WTC11 (cell line): ENCODE results near the gene CHST15. TPM values are rescaled to one million over a fixed set of nuclear protein-coding genes. Genes with fewer than 3 reads are reported as not detected.
A peak's percentile ranks its signal among the peaks of the same experiment; 100 is the strongest.

Experiments
- ATAC-seq: fragments of 200-7000 bp; cut with Tn5 transposase; 2 replicates; pipeline ENCODE4 v1.10.0; 2021; ENCODE audit warnings: mild to moderate bottlenecking, moderate library complexity
- CTCF ChIA-PET: fragments of 300-600 bp; sonication (Branson Sonifier 250); formaldehyde crosslinking; loops from one replicate; lab custom pipeline; 2021; ENCODE audit warnings: antibody characterized with exemption; lab: Charles Lee
- POLR2A ChIA-PET: fragments of 350-600 bp; sonication (Branson Sonifier 250); formaldehyde crosslinking; loops from one replicate; lab custom pipeline; 2021; ENCODE audit warnings: antibody characterized with exemption; lab: Charles Lee
- DNase-seq: peaks from one replicate; pipeline ENCODE4 v3.0.0; 2021; ENCODE audit warnings: low spot score
- H3K27ac Mint-ChIP-seq: 2 replicates; pipeline ENCODE4 v1.8.0; 2021; ENCODE audit warnings: mixed read lengths
- H3K27me3 Mint-ChIP-seq: 2 replicates; pipeline ENCODE4 v1.8.0; 2021; ENCODE audit warnings: low read depth, mild to moderate bottlenecking, moderate library complexity, mixed read lengths
- H3K36me3 Mint-ChIP-seq: 2 replicates; pipeline ENCODE4 v1.8.0; 2021; ENCODE audit warnings: mixed read lengths
- H3K4me1 Mint-ChIP-seq: 2 replicates; pipeline ENCODE4 v1.8.0; 2022; ENCODE audit warnings: mixed read lengths
- H3K4me3 Mint-ChIP-seq: 2 replicates; pipeline ENCODE4 v1.8.0; 2021; ENCODE audit warnings: mild to moderate bottlenecking, moderate library complexity, mixed read lengths
- H3K9me3 Mint-ChIP-seq: 2 replicates; pipeline ENCODE4 v1.8.0; 2021; ENCODE audit warnings: mixed read lengths
- ATF1 ChIP-seq: sonication (generic); formaldehyde crosslinking; IDR thresholded peaks from 2 replicates; pipeline ENCODE4 v1.8.1; 2023; ENCODE audit warnings: mild to moderate bottlenecking, moderate library complexity, missing genetic modification reagents
- EMX1 ChIP-seq: fragments of 250-450 bp; sonication (Bioruptor Pico); IDR thresholded peaks from 2 replicates; pipeline ENCODE4 v1.8.0; 2021; ENCODE audit warnings: mild to moderate bottlenecking
- FOXP1 ChIP-seq: sonication (generic); formaldehyde crosslinking; IDR thresholded peaks from 2 replicates; pipeline ENCODE4 v1.8.0; 2022; ENCODE audit warnings: missing genetic modification reagents, mild to moderate bottlenecking, moderate library complexity, borderline replicate concordance
- KAT7 ChIP-seq: sonication (generic); formaldehyde crosslinking; IDR thresholded peaks from 2 replicates; pipeline ENCODE4 v1.8.1; 2023; ENCODE audit warnings: missing genetic modification reagents, mild to moderate bottlenecking, borderline replicate concordance
- NR1H2 ChIP-seq: sonication (generic); formaldehyde crosslinking; IDR thresholded peaks from 2 replicates; pipeline ENCODE4 v1.9.0; 2021; ENCODE audit warnings: mild to moderate bottlenecking, moderate library complexity, missing genetic modification reagents
- NR2C2 ChIP-seq: sonication (generic); formaldehyde crosslinking; IDR thresholded peaks from 2 replicates; pipeline ENCODE4 v1.8.0; 2022; ENCODE audit warnings: mild to moderate bottlenecking, missing genetic modification reagents
- NR3C1 ChIP-seq: sonication (generic); formaldehyde crosslinking; conservative IDR thresholded peaks from 2 replicates; pipeline ENCODE4 v1.8.1; 2023; ENCODE audit warnings: low read depth, mild to moderate bottlenecking, missing genetic modification reagents
- PRRX2 ChIP-seq: fragments of 250-450 bp; sonication (Bioruptor Pico); IDR thresholded peaks from 2 replicates; pipeline ENCODE4 v1.8.0; 2021; ENCODE audit warnings: mild to moderate bottlenecking
- SP1 ChIP-seq: sonication (generic); formaldehyde crosslinking; conservative IDR thresholded peaks from 2 replicates; pipeline ENCODE4 v1.8.1; 2022; ENCODE audit warnings: missing genetic modification reagents
- TEAD4 ChIP-seq: sonication (generic); formaldehyde crosslinking; IDR thresholded peaks from 2 replicates; pipeline ENCODE4 v1.8.0; 2022; ENCODE audit warnings: mild to moderate bottlenecking, missing genetic modification reagents
- ZNF121 ChIP-seq: sonication (generic); formaldehyde crosslinking; IDR thresholded peaks from 2 replicates; pipeline ENCODE4 v1.8.0; 2023; ENCODE audit warnings: missing genetic modification reagents
- ZNF232 ChIP-seq: sonication (generic); formaldehyde crosslinking; IDR thresholded peaks from 2 replicates; pipeline ENCODE4 v1.8.0; 2022; ENCODE audit warnings: mild to moderate bottlenecking, missing genetic modification reagents
- ZNF512 ChIP-seq: sonication (generic); formaldehyde crosslinking; IDR thresholded peaks from 2 replicates; pipeline ENCODE4 v1.8.1; 2022; ENCODE audit warnings: missing genetic modification reagents, borderline replicate concordance
- total RNA-seq: library from RNA; stranded (reverse); gene quantifications from 3 replicates; pipeline ENCODE4 v1.2.3, GENCODE V29; 2021
- TF ChIP-seq, protein P1 (sequence below): fragments of 250-450 bp; sonication (Bioruptor Pico); conservative IDR thresholded peaks from 2 replicates; pipeline ENCODE4 v1.9.0; 2021; ENCODE audit warnings: mild to moderate bottlenecking
- TF ChIP-seq, protein P2 (sequence below): fragments of 250-450 bp; sonication (Bioruptor Pico); IDR thresholded peaks from 2 replicates; pipeline ENCODE4 v1.9.0; 2021; ENCODE audit warnings: mild to moderate bottlenecking, borderline replicate concordance
- TF ChIP-seq, protein P3 (sequence below): sonication (generic); formaldehyde crosslinking; IDR thresholded peaks from 2 replicates; pipeline ENCODE4 v1.8.0; 2022; ENCODE audit warnings: mild to moderate bottlenecking, missing genetic modification reagents
- TF ChIP-seq, protein P4 (sequence below): sonication (generic); formaldehyde crosslinking; IDR thresholded peaks from 2 replicates; pipeline ENCODE4 v1.8.1; 2023; ENCODE audit warnings: mild to moderate bottlenecking, moderate library complexity, missing genetic modification reagents
- TF ChIP-seq, protein P5 (sequence below): sonication (generic); formaldehyde crosslinking; IDR thresholded peaks from 2 replicates; pipeline ENCODE4 v1.8.0; 2022; ENCODE audit warnings: mild to moderate bottlenecking, missing genetic modification reagents

Gene CHST15
- total RNA-seq, 1 experiment from 2014 or later: 10.7 TPM

GRCh38 chr10:124062390-124062789 is 31.0 kb downstream of the CHST15 start:
- Mint-ChIP-seq H3K36me3 (no peaks in the 10 kb centered on the region), H3K9me3 (no peaks in the 10 kb centered on the region), H3K4me3 (no peak overlapping the region), H3K27ac (peak overlapping the region; percentile 83; the same call in 1 of the 2 replicates), H3K4me1 (peaks cover 38% of the 10 kb centered on the region), H3K27me3 (no peaks in the 10 kb centered on the region)
- no peak for ATAC-seq
- ChIA-PET CTCF (interaction anchor here (1.0 kb wide), 1 partner anchor 14 kb away, joined by 3 read pairs; no protein-coding TSS in a partner anchor), POLR2A (no interaction called here)
- DNase-seq: no peak
- TF ChIP-seq ATF1 (CRISPR knock-in tag) (no peak), SP1 (CRISPR knock-in tag) (no peak), NR2C2 (CRISPR knock-in tag) (no peak), NR1H2 (no peak), PRRX2 (no peak), EMX1 (CRISPR knock-in tag) (no peak), ZNF232 (CRISPR knock-in tag) (no peak), NR3C1 (CRISPR knock-in tag) (no peak), ZNF121 (CRISPR knock-in tag) (no peak), ZNF512 (CRISPR knock-in tag) (no peak), TEAD4 (CRISPR knock-in tag) (no peak)
- TF ChIP-seq, protein P1, sequence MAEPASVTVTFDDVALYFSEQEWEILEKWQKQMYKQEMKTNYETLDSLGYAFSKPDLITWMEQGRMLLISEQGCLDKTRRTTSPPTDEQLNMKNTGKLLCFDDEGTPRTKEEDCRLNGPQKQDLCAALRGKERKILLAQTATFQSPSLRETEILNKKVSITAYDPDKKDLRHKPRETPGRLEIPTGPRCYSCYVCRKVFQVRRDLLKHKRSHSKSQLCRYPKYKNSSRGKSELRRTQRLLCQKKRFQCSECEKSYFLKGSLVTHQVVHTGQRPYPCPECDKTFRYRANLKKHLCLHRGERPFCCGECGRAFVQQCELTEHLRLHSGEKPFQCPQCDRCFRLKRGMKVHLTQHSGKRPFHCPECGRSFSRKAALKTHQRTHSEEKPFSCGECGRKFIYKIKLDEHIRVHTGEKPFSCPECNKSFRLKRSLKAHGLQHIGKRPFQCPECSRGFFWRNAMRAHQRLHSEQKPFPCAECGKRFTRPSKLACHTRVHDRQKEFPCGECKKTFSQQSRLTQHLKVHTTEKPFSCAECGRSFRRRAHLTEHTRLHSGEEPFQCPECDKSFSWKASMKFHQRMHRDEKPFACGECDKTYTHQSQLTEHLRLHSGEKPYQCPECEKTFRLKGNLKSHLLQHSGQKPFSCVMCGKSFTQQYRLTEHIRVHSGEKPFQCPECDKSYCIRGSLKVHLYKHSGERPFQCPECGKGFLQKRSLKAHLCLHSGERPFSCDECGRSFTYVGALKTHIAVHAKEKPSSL (CRISPR knock-in tag): no peak
- TF ChIP-seq, protein P2, sequence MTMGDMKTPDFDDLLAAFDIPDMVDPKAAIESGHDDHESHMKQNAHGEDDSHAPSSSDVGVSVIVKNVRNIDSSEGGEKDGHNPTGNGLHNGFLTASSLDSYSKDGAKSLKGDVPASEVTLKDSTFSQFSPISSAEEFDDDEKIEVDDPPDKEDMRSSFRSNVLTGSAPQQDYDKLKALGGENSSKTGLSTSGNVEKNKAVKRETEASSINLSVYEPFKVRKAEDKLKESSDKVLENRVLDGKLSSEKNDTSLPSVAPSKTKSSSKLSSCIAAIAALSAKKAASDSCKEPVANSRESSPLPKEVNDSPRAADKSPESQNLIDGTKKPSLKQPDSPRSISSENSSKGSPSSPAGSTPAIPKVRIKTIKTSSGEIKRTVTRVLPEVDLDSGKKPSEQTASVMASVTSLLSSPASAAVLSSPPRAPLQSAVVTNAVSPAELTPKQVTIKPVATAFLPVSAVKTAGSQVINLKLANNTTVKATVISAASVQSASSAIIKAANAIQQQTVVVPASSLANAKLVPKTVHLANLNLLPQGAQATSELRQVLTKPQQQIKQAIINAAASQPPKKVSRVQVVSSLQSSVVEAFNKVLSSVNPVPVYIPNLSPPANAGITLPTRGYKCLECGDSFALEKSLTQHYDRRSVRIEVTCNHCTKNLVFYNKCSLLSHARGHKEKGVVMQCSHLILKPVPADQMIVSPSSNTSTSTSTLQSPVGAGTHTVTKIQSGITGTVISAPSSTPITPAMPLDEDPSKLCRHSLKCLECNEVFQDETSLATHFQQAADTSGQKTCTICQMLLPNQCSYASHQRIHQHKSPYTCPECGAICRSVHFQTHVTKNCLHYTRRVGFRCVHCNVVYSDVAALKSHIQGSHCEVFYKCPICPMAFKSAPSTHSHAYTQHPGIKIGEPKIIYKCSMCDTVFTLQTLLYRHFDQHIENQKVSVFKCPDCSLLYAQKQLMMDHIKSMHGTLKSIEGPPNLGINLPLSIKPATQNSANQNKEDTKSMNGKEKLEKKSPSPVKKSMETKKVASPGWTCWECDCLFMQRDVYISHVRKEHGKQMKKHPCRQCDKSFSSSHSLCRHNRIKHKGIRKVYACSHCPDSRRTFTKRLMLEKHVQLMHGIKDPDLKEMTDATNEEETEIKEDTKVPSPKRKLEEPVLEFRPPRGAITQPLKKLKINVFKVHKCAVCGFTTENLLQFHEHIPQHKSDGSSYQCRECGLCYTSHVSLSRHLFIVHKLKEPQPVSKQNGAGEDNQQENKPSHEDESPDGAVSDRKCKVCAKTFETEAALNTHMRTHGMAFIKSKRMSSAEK (CRISPR knock-in tag): no peak
- TF ChIP-seq, protein P3, sequence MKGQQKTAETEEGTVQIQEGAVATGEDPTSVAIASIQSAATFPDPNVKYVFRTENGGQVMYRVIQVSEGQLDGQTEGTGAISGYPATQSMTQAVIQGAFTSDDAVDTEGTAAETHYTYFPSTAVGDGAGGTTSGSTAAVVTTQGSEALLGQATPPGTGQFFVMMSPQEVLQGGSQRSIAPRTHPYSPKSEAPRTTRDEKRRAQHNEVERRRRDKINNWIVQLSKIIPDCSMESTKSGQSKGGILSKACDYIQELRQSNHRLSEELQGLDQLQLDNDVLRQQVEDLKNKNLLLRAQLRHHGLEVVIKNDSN (CRISPR knock-in tag): no peak
- TF ChIP-seq, protein P4, sequence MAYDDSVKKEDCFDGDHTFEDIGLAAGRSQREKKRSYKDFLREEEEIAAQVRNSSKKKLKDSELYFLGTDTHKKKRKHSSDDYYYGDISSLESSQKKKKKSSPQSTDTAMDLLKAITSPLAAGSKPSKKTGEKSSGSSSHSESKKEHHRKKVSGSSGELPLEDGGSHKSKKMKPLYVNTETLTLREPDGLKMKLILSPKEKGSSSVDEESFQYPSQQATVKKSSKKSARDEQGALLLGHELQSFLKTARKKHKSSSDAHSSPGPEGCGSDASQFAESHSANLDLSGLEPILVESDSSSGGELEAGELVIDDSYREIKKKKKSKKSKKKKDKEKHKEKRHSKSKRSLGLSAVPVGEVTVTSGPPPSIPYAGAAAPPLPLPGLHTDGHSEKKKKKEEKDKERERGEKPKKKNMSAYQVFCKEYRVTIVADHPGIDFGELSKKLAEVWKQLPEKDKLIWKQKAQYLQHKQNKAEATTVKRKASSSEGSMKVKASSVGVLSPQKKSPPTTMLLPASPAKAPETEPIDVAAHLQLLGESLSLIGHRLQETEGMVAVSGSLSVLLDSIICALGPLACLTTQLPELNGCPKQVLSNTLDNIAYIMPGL (CRISPR knock-in tag): no peak

- ChIA-PET CTCF (interaction anchor here (1.7 kb wide), 1 partner anchor 328 kb away, joined by 4 read pairs; no protein-coding TSS in a partner anchor), POLR2A (interaction anchor here (0.6 kb wide), 1 partner anchor 170 kb away, joined by 3 read pairs; no protein-coding TSS in a partner anchor)
- Mint-ChIP-seq H3K27ac (no peak overlapping the region; the same call in 1 of the 2 replicates), H3K9me3 (no peaks in the 10 kb centered on the region), H3K4me3 (no peak overlapping the region), H3K36me3 (no peaks in the 10 kb centered on the region), H3K27me3 (no peaks in the 10 kb centered on the region), H3K4me1 (peaks cover 29% of the 10 kb centered on the region)
- no peak for TF ChIP-seq FOXP1
- no peak for TF ChIP-seq KAT7
- TF ChIP-seq, protein P5, sequence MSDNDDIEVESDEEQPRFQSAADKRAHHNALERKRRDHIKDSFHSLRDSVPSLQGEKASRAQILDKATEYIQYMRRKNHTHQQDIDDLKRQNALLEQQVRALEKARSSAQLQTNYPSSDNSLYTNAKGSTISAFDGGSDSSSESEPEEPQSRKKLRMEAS (CRISPR knock-in tag): no peak
- no peak for ATAC-seq
- DNase-seq: no peak
Observed at GRCh38 chr10:124061030-124061429, 32.4 kb downstream of the CHST15 start.
